HepG2 (cell line): ENCODE results near the gene CFAP54.

Source experiments
- CBX5 ChIP-seq: sonication (generic); formaldehyde crosslinking; IDR thresholded peaks from 2 replicates; pipeline ENCODE4 v1.4.0; 2020; ENCODE audit warnings: missing genetic modification reagents, borderline replicate concordance
- CTCF ChIP-seq: sonication (generic); formaldehyde crosslinking; IDR thresholded peaks from 2 replicates; pipeline ENCODE4 v1.5.0; 2020; ENCODE audit warnings: mild to moderate bottlenecking, missing genetic modification reagents, moderate library complexity
- HOXA3 ChIP-seq: sonication (generic); formaldehyde crosslinking; IDR thresholded peaks from 2 replicates; pipeline ENCODE4 v1.5.0; 2020; ENCODE audit warnings: missing genetic modification reagents
- MXI1 ChIP-seq: IDR thresholded peaks from 3 replicates; pipeline ENCODE4 v1.6.1; 2012; ENCODE audit warnings: low read depth, low read length, inconsistent platforms, borderline replicate concordance
- RXRA ChIP-seq: sonication (generic); formaldehyde crosslinking; IDR thresholded peaks from 2 replicates; pipeline ENCODE4 v1.5.1; 2020; ENCODE audit warnings: missing genetic modification reagents
- SMC3 ChIP-seq: IDR thresholded peaks from 2 replicates; pipeline ENCODE4 v1.6.1; 2011; ENCODE audit warnings: low read length, improper control_type of control experiment
- SP2 ChIP-seq: sonication (generic); formaldehyde crosslinking; IDR thresholded peaks from 2 replicates; pipeline ENCODE4 v1.5.1; 2020; ENCODE audit warnings: mild to moderate bottlenecking, missing genetic modification reagents
- UBTF ChIP-seq: sonication (generic); formaldehyde crosslinking; IDR thresholded peaks from 2 replicates; pipeline ENCODE4 v1.4.0; 2020; ENCODE audit warnings: mild to moderate bottlenecking, missing genetic modification reagents
- ZBTB14 ChIP-seq: sonication (generic); formaldehyde crosslinking; IDR thresholded peaks from 2 replicates; pipeline ENCODE4 v1.4.0; 2020; ENCODE audit warnings: missing genetic modification reagents
- ZFP41 ChIP-seq: sonication (generic); formaldehyde crosslinking; IDR thresholded peaks from 2 replicates; pipeline ENCODE4 v1.4.0; 2020; ENCODE audit warnings: mild to moderate bottlenecking, missing genetic modification reagents, borderline replicate concordance

- no peak for TF ChIP-seq CBX5 (CRISPR knock-in tag)
- no peak for TF ChIP-seq ZBTB14 (CRISPR knock-in tag)
- no peak for TF ChIP-seq UBTF (CRISPR knock-in tag)
- no peak for TF ChIP-seq SMC3
- TF ChIP-seq CTCF: no peak
- TF ChIP-seq SP2: no peak
- no peak for TF ChIP-seq RXRA (CRISPR knock-in tag)
- TF ChIP-seq MXI1: no peak
- no peak for TF ChIP-seq ZFP41 (CRISPR knock-in tag)
- no peak for TF ChIP-seq HOXA3 (CRISPR knock-in tag)
Measured at GRCh38 chr12:96749999-96750398, 260.6 kb downstream of the CFAP54 start.
